Heart right ventricle (tissue), 16 donors: ENCODE measurements around the gene CYTH1. TPM values are rescaled to one million over a fixed set of nuclear protein-coding genes. Genes with fewer than 3 reads are reported as not detected.

ENCODE experiments used
- ATAC-seq, 8 donors: fragments of 200-7000 bp; cut with Tn5 transposase; one replicate each; pipeline ENCODE4 v1.9.1; 2020; ENCODE audit warnings: mild to moderate bottlenecking in 8 of 8, moderate library complexity in 8 of 8, moderate number of reproducible peaks in 1 of 8
- DNase-seq, 2 donors: peaks; one replicate each; pipeline ENCODE4 v3.0.0-alpha.2; 2020
- H3K27ac ChIP-seq, 10 donors: fragments of 200-600 bp; sonication (generic) in 2 of 10; one replicate each; pipeline versions ENCODE4 v1.5.0 to v1.8.0; 2020 to 2022; ENCODE audit warnings: mild to moderate bottlenecking in 3 of 10
- H3K27me3 ChIP-seq, 7 donors: fragments of 200-600 bp; one replicate each; pipeline ENCODE4 v1.8.0; 2021 to 2022; ENCODE audit warnings: mild to moderate bottlenecking in 2 of 7
- H3K36me3 ChIP-seq, 9 donors: fragments of 200-600 bp; sonication (generic) in 1 of 9; one replicate each; pipeline versions ENCODE4 v1.5.0 to v1.8.0; 2020 to 2022; ENCODE audit warnings: mild to moderate bottlenecking in 2 of 9
- H3K4me1 ChIP-seq, 9 donors: fragments of 200-600 bp; sonication (generic) in 1 of 9; one replicate each; pipeline versions ENCODE4 v1.5.0 to v1.8.0; 2020 to 2022; ENCODE audit warnings: mild to moderate bottlenecking in 4 of 9
- H3K4me3 ChIP-seq, 10 donors: fragments of 200-600 bp; sonication (generic) in 2 of 10; one replicate each; pipeline versions ENCODE4 v1.5.0 to v1.8.0; 2020 to 2022; ENCODE audit warnings: mild to moderate bottlenecking in 7 of 10, moderate library complexity in 2 of 10
- H3K9me3 ChIP-seq, 11 donors: fragments of 200-600 bp in 10 of 11; sonication (generic) in 2 of 11; one replicate each; pipeline versions ENCODE4 v1.5.0 to v1.8.0; 2013 to 2022; ENCODE audit warnings: mild to moderate bottlenecking in 2 of 11, control low read depth in 1 of 11, moderate library complexity in 1 of 11
- WGBS, 2 donors: extraction: QIAGEN DNeasy Blood & Tissue Kit; methylation state at CpG; one replicate each; pipeline ENCODE4 v1.1.7; 2013; ENCODE audit warnings: inconsistent platforms in 1 of 2; 5-methylcytosine and 5-hydroxymethylcytosine counted together
- intact Hi-C, 10 donors: fragments of 100-400 bp; cut with DNase I; formaldehyde crosslinking; loops; one replicate each; pipeline versions ENCODE4 v1.11.1 to v1.14.2; 2022
- polyA plus RNA-seq, 2 donors: library from polyadenylated mRNA; stranded (reverse); fragments of 200-250 nt; gene quantifications; one replicate each; pipeline ENCODE4 v1.2.3, GENCODE V29; 2013
- total RNA-seq, 10 donors: library from RNA; stranded (reverse); fragmentation: NEBNext Ultra II Directional in 3 of 10; extraction: Animal tissue kit (Norgen Biotek cat#: 25700) in 3 of 10; gene quantifications; one replicate each; pipeline versions ENCODE4 v1.2.1 to v1.2.4, GENCODE V29; 2021 to 2023
- TF ChIP-seq, protein P1 (sequence below), 9 donors: fragments of 200-600 bp; sonication (generic) in 2 of 9; IDR thresholded peaks; one replicate each; pipeline versions ENCODE4 v1.5.0 to v1.8.0; 2021 to 2022; ENCODE audit warnings: antibody characterized with exemption in 9 of 9, mild to moderate bottlenecking in 5 of 9, moderate library complexity in 1 of 9
- donor health status: Arrhythmogenic right ventricular cardiomyopathy.
- donor health status: ischemic (EF 13 %, LVEDD 7.1; RV severe dilation, severe dysfunction).
- donor health status: healthy with polysubstance abuse.
- donor health status: DM: no; HTN: yes; CAD: no.
- donor health status: DM: no; HTN: no; CAD: no.
- donor health status: ischemic (EF 25% LVEDD 6.9; RV normal size, moderate dysfunction).
- donor health status: ischemic (EF 25% LVEDD 5.7; RV mildly dilated, moderate dysfunction).
- donor health status: healthy.
- donor health status: DM: yes; HTN: yes; CAD: no.
- donor health status: Ischemic cardiomyopathy.
- donor health status: ischemic (EF 35%, LVEDD 5.7; RV mildly dilated, moderate dysfunction).
- donor health status: nonischemic (EF 11% LVEDD 7.7; RV severe dilation, severe dysfunction).
- donor health status: DM: yes; HTN: yes; CAD: no.
- donor health status: PGD.
- donor health status: ischemic (EF 29% LVEDD 5.4; RV normal size, mild dysfunction).
- donor health status: nonischemic (EF 23%, LVEDD 6.1; RV moderate dilation, normal function).

The CYTH1 gene
- total and polyA plus RNA-seq, 12 donors, result 22.3 to 46.9 (median 32.5) TPM

DNA sequence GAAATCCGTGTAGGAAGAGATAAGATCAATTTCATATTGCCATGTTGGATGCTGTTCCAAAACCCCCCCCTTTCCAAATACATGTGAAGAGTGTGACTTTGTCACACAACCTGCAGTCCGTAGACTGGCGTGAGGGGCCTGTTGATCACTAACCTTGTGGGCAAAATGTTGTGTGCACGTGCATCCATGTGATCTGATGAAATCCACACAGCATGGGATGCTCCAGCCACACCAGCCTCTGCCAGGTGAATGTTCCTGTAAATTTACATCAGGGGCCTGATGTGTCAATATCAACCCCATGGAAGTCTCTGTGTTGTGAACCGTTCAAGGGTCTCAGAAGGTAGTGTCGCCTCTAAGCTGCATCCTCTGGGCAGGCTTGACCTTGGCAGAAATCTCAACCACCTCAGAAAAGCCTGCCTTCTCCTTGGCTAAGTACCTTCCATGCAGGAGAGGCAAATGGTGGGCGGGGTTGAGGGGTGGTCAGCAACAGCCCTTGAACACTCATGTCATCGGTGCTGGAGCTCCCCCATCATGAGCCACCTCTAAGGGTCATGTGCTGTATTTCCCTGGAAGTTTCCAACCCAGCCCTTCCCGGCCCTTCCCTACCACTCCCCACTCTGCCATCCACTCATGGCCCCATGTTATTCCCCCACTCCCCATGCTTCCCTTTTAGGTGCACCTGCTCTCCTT, 126.7 kb downstream of the CYTH1 start:
- Histone ChIP-seq H3K9me3 (no peaks in the 10 kb centered on the region), H3K4me3 (no peak overlapping the region), H3K4me1 (peaks cover 0 to 33% (median 0%) of the 10 kb centered on the region in 9 donors), H3K36me3 (no peaks in the 10 kb centered on the region), H3K27ac (no peak overlapping the region), H3K27me3 (no peaks in the 10 kb centered on the region)
- intact Hi-C loops, result no loop called here
- WGBS, 2 donors, result 90 to 93% methylated on average over 9 of the region's 9 CpGs
- DNase-seq, result no peak
- ATAC-seq, result no peak
- TF ChIP-seq, protein P1, sequence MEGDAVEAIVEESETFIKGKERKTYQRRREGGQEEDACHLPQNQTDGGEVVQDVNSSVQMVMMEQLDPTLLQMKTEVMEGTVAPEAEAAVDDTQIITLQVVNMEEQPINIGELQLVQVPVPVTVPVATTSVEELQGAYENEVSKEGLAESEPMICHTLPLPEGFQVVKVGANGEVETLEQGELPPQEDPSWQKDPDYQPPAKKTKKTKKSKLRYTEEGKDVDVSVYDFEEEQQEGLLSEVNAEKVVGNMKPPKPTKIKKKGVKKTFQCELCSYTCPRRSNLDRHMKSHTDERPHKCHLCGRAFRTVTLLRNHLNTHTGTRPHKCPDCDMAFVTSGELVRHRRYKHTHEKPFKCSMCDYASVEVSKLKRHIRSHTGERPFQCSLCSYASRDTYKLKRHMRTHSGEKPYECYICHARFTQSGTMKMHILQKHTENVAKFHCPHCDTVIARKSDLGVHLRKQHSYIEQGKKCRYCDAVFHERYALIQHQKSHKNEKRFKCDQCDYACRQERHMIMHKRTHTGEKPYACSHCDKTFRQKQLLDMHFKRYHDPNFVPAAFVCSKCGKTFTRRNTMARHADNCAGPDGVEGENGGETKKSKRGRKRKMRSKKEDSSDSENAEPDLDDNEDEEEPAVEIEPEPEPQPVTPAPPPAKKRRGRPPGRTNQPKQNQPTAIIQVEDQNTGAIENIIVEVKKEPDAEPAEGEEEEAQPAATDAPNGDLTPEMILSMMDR (IDR thresholded peaks at IDR 0.05), result no peak

DNA sequence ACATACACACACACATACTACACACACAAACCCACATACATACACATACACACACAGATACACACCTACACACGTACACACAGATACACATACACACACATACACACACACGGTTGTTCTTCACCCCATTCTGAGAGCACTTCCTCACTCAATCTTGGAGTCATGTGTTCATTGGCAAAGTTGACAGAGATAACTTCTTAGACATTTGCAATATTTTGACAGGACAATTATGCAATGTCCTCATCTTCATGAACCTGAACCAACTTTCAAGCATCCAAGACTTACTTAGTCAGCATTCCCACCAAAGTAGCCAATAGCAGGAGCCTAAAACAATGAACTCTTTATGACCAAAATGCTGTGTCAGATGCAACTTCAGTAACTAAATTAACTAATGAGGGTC, 127.7 kb downstream of the CYTH1 start:
- intact Hi-C loops, result no loop called here
- Histone ChIP-seq H3K4me1 (peaks cover 0 to 38% (median 0%) of the 10 kb centered on the region in 9 donors), H3K36me3 (no peaks in the 10 kb centered on the region), H3K4me3 (no peak overlapping the region), H3K27me3 (no peaks in the 10 kb centered on the region), H3K27ac (no peak overlapping the region), H3K9me3 (no peaks in the 10 kb centered on the region)
- WGBS, 2 donors, result 92 to 96% methylated on average over 2 of the region's 2 CpGs
- no peak for DNase-seq
- TF ChIP-seq, protein P1 (IDR thresholded peaks at IDR 0.05), result no peak
- ATAC-seq, result no peak

DNA sequence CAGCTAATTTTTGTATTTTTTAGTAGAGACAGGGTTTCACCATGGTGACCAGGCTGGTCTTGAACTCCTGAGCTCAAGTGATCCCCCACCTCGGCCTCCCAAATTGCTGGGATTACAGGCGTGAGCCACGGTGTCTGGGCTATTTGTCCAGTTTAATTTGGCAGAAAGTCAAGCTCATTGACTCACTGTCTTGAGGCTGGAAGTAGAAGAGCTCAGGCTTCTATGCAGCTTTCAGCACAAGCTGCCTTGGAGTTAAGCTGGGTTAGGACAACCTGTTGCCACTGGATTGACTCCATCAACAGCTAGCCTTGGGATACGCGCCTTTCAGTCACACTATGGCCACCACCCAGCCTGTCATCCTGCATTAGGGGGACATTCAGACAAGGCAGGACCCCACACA, 128.7 kb downstream of the CYTH1 start:
- 54 to 66% methylated on average over 5 of the region's 5 CpGs for WGBS, 2 donors
- ATAC-seq, result peak in 2 of 8 donors; percentile 19 to 58
- peak overlapping the region in 1 of 10 donors; percentile 79 for H3K27ac ChIP-seq

DNA sequence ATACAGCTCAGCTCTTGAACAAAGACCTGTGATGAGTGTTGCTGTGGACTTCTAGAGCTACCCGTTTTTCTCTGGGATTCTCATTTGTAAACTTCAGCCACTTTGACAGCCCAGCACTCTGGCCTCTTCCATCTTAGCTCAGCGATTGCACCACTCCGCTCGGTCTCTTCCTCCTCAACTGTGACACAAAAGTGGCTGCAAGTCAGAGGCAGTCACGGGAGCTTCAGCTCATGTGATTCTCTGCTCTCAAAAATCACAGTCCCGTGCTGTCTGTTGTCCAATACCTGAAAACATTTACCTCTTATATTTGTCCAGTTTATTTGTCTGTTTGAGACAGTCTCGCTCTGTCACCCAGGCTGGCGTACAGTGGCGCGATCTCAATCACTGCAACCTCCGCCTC, 129.2 kb downstream of the CYTH1 start:
- DNase-seq (no peak), ATAC-seq (no peak)
- peaks cover 0 to 13% (median 0%) of the 10 kb centered on the region in 11 donors for H3K9me3 ChIP-seq
- intact Hi-C loops, result no loop called here
- H3K36me3 ChIP-seq, result no peaks in the 10 kb centered on the region
- peaks cover 0 to 38% (median 0%) of the 10 kb centered on the region in 9 donors for H3K4me1 ChIP-seq
- 78 to 93% methylated on average over 11 of the region's 11 CpGs for WGBS, 2 donors
- H3K4me3 ChIP-seq, result no peak overlapping the region
- TF ChIP-seq, protein P1 (IDR thresholded peaks at IDR 0.05), result no peak
- peak overlapping the region in 1 of 10 donors; percentile 79 for H3K27ac ChIP-seq
- no peaks in the 10 kb centered on the region for H3K27me3 ChIP-seq

More for the DNA sequence above, 128.7 kb downstream of the CYTH1 start:
- peaks cover 0 to 38% (median 0%) of the 10 kb centered on the region in 9 donors for H3K4me1 ChIP-seq
- DNase-seq, result no peak
- intact Hi-C loops, result no loop called here
- TF ChIP-seq, protein P1 (IDR thresholded peaks at IDR 0.05), result no peak
- no peaks in the 10 kb centered on the region for H3K27me3 ChIP-seq
- peaks cover 0 to 9% (median 0%) of the 10 kb centered on the region in 11 donors for H3K9me3 ChIP-seq
- no peaks in the 10 kb centered on the region for H3K36me3 ChIP-seq
- no peak overlapping the region for H3K4me3 ChIP-seq
